ENCODE measurements around the gene CPTP. TPM values are rescaled to one million over a fixed set of nuclear protein-coding genes. Genes with fewer than 3 reads are reported as not detected.
A peak's percentile ranks its signal among the peaks of the same experiment; 100 is the strongest.

Gene CPTP
- polyA plus RNA-seq, 1 donor from 2014 or later = 31.7 TPM

- H3K36me3 Mint-ChIP-seq = no peaks in the 10 kb centered on the region
- peaks cover 0 to 4% (median under 1%) of the 10 kb centered on the region in 3 donors for H3K4me1 Mint-ChIP-seq
- H3K9me3 Mint-ChIP-seq = no peaks in the 10 kb centered on the region
- H3K27me3 Mint-ChIP-seq = no peaks in the 10 kb centered on the region
- no peak overlapping the region for H3K27ac Mint-ChIP-seq
- no peak overlapping the region for H3K4me3 Mint-ChIP-seq
Measured at GRCh38 chr1:1286313-1287261, 38.0 kb upstream of the CPTP start.

- Mint-ChIP-seq H3K27ac (no peak overlapping the region), H3K4me3 (no peak overlapping the region), H3K36me3 (no peaks in the 10 kb centered on the region), H3K4me1 (peaks cover 0 to 9% (median 6%) of the 10 kb centered on the region in 3 donors), H3K9me3 (no peaks in the 10 kb centered on the region), H3K27me3 (no peaks in the 10 kb centered on the region)
Measured at GRCh38 chr1:1287288-1288110, 37.1 kb upstream of the CPTP start.

DNA sequence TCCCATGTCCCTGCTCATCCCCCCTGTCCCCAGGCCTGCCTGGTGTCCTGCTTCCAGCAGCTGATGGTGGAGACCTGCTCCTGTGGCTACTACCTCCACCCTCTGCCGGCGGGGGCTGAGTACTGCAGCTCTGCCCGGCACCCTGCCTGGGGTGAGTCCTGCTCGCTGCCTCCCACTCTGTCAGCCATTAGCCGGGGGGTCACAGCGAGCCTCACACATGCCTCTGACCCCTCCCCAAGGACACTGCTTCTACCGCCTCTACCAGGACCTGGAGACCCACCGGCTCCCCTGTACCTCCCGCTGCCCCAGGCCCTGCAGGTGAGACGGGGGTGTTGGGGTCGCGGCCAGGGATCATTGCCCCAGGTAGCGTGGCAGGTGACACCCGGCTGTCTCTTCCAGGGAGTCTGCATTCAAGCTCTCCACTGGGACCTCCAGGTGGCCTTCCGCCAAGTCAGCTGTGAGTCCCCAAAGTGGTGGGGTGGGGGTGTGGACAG lies 34.3 kb upstream of the CPTP start:
- no peak overlapping the region for H3K27ac Mint-ChIP-seq
- no peaks in the 10 kb centered on the region for H3K9me3 Mint-ChIP-seq
- no peaks in the 10 kb centered on the region for H3K27me3 Mint-ChIP-seq
- H3K36me3 Mint-ChIP-seq = no peaks in the 10 kb centered on the region
- H3K4me1 Mint-ChIP-seq = peaks cover 0 to 9% (median 6%) of the 10 kb centered on the region in 3 donors
- peak overlapping the region in 1 of 4 donors; percentile 28 for H3K4me3 Mint-ChIP-seq

DNA sequence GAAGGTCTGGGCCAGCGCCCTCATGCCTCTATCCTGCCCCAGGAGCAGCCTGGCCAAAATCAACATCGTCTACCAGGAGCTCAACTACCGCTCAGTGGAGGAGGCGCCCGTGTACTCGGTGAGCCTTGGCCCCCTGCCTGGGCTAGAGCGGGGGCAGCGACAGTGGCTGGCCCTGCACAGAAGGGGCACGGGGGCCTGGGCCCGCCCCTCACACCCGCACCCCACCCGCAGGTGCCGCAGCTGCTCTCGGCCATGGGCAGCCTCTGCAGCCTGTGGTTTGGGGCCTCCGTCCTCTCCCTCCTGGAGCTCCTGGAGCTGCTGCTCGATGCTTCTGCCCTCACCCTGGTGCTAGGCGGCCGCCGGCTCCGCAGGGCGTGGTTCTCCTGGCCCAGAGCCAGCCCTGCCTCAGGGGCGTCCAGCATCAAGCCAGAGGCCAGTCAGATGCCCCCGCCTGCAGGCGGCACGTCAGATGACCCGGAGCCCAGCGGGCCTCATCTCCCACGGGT lies 33.5 kb upstream of the CPTP start:
- Mint-ChIP-seq H3K9me3 (no peaks in the 10 kb centered on the region), H3K27ac (no peak overlapping the region), H3K4me1 (peaks cover 0 to 9% (median 6%) of the 10 kb centered on the region in 3 donors), H3K27me3 (no peaks in the 10 kb centered on the region), H3K4me3 (no peak overlapping the region), H3K36me3 (no peaks in the 10 kb centered on the region)

DNA sequence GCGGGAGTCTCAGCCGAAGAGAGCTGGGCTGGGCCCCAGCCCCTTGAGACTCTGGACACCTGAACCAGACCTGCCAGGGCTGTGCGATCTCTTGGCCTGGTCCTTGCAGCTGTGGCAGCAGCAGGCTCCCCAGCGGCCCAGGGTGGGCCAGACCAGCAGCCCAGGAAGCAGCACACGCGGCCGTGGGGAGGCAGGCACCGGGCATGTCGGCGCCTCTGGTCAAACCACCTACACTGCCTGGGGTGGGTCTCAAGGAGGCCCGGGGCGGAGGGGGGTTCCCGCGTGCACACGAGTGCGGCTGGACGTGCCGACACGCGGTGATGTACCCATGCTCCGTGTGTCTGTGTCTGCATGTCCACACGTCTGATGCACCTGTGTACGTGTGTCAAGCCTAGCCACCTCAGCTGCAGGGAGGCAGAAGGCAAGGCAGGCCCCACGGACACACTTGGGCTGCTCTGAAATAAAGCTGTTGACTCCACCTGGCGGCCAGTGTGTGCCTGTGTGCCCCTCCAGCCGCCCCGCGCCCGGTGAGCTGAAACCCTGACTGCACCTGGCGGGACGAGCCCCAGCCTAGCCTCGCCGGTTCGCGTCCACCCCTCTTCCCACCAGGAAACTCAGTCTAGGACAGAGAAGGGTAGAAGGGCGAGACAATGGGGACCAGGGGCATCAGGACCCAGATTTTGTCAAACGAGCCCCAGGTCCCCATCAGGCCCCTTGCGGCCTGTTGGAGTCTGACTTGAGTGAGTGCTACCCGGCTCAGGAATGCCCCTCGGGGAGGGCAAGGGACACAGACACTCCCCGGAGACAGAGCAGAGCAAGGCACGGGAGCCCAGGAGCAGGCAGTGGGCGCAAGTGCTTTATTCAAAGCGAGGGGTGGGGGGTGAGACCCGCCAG lies 32.8 kb upstream of the CPTP start:
- Mint-ChIP-seq H3K9me3 (no peaks in the 10 kb centered on the region), H3K27ac (peak overlapping the region in 1 of 3 donors; percentile 30), H3K4me3 (no peak overlapping the region), H3K4me1 (peaks cover 0 to 9% (median 6%) of the 10 kb centered on the region in 3 donors), H3K36me3 (no peaks in the 10 kb centered on the region), H3K27me3 (no peaks in the 10 kb centered on the region)

DNA sequence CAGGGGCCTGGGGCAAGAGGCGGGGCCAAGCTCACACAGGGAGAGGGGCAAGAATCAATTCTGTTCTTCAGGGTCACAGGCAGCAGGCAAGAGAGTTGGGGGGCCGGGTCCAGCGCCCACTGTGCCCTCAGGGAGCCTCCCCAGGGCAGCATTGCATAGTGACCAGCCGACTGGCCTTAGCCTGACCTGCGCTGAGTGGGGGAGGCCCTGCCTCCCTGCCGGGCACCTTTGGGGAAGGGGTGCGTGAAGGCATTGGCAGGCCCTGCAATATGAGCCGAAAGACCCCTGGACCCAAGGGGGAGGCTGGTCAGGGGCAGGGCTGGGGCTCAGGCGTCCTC lies 32.2 kb upstream of the CPTP start:
- no peaks in the 10 kb centered on the region for H3K36me3 Mint-ChIP-seq
- H3K4me3 Mint-ChIP-seq = no peak overlapping the region
- peaks cover 0 to 9% (median 6%) of the 10 kb centered on the region in 3 donors for H3K4me1 Mint-ChIP-seq
- H3K9me3 Mint-ChIP-seq = no peaks in the 10 kb centered on the region
- H3K27ac Mint-ChIP-seq = peak overlapping the region in 1 of 3 donors; percentile 30
- no peaks in the 10 kb centered on the region for H3K27me3 Mint-ChIP-seq

DNA sequence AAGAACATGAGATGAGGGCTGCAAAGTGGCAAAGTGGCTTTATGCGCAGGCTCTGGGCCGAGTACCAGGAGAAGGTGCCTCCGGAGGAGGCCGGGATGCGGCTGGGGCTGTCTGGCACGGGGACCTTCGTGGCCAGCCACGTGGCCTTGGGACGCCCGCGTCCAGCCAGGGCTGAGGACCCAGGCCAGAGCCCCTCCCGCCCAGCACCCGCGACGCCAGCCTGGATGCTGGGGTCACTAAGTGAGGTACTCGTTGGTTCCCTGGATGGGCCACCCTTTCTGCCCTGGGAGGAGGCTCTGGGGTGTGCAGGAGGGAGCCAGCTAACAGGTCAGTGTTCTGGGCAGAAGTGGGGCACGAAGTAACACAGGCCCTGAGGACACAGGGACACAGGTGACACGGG lies 31.8 kb upstream of the CPTP start:
- Mint-ChIP-seq H3K4me3 (no peak overlapping the region), H3K4me1 (peaks cover 0 to 9% (median 6%) of the 10 kb centered on the region in 3 donors), H3K36me3 (no peaks in the 10 kb centered on the region), H3K27ac (no peak overlapping the region), H3K9me3 (no peaks in the 10 kb centered on the region), H3K27me3 (no peaks in the 10 kb centered on the region)

DNA sequence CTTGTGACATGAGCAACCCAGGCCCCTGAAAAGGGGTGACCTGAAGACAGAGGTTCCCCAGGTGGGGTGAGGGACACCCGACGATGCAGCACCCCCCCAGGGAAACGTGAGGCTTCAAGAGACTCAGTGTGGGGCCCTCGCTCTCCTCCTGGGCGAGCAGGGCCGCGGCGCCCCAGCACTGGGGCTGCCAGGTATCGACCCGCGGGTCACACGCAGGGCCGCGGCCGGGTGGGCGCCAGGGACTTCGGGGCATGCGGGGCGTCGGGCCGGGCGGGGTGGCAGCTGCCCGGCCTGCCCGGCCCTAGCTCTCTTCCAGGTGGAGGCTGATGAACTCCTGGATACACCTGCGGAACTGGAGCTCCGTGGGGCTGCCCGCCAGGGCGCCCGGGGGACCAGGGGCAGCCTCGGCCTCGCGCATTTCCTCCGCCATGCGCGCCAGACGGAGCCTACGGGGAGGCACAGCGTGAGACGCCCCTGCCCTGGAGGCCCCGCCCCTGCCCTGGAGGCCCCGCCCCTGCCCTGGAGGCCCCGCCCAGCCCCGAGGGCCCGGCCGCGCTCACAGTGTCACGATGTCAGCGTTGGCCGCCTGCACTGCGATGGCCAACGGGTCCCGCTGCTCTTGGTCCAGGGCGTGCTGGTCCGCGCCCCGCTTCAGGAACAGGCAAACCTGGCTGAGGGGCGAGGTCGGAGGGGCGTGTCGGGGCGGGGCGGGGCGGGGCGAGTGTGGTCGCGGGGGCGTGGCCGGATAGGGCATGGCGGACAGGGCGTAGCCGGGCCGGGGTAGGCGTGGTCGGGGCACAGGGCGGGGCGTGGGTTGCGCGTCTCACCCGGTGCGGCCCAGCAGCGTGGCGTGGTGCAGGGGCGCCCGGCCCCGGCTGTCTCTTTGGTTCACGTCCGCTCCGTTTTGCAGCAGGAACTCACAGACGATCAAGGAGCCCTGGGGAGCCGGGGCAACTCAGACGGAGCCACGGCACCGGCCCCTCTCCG lies 31.0 kb upstream of the CPTP start:
- Mint-ChIP-seq H3K4me1 (peaks cover 0 to 9% (median 6%) of the 10 kb centered on the region in 3 donors), H3K36me3 (no peaks in the 10 kb centered on the region), H3K4me3 (no peak overlapping the region), H3K27ac (no peak overlapping the region), H3K27me3 (no peaks in the 10 kb centered on the region), H3K9me3 (no peaks in the 10 kb centered on the region)

GRCh38 chr1:1294250-1294890 lies 30.2 kb upstream of the CPTP start:
- Mint-ChIP-seq H3K27ac (no peak overlapping the region), H3K27me3 (no peaks in the 10 kb centered on the region), H3K4me3 (no peak overlapping the region), H3K36me3 (no peaks in the 10 kb centered on the region), H3K9me3 (no peaks in the 10 kb centered on the region), H3K4me1 (peaks cover 0 to 9% (median 6%) of the 10 kb centered on the region in 3 donors)

- Mint-ChIP-seq H3K36me3 (no peaks in the 10 kb centered on the region), H3K9me3 (no peaks in the 10 kb centered on the region), H3K4me1 (peaks cover 0 to 11% (median 6%) of the 10 kb centered on the region in 3 donors), H3K27ac (no peak overlapping the region), H3K27me3 (no peaks in the 10 kb centered on the region), H3K4me3 (no peak overlapping the region)
Measured at GRCh38 chr1:1295154-1295923, 29.3 kb upstream of the CPTP start.

DNA sequence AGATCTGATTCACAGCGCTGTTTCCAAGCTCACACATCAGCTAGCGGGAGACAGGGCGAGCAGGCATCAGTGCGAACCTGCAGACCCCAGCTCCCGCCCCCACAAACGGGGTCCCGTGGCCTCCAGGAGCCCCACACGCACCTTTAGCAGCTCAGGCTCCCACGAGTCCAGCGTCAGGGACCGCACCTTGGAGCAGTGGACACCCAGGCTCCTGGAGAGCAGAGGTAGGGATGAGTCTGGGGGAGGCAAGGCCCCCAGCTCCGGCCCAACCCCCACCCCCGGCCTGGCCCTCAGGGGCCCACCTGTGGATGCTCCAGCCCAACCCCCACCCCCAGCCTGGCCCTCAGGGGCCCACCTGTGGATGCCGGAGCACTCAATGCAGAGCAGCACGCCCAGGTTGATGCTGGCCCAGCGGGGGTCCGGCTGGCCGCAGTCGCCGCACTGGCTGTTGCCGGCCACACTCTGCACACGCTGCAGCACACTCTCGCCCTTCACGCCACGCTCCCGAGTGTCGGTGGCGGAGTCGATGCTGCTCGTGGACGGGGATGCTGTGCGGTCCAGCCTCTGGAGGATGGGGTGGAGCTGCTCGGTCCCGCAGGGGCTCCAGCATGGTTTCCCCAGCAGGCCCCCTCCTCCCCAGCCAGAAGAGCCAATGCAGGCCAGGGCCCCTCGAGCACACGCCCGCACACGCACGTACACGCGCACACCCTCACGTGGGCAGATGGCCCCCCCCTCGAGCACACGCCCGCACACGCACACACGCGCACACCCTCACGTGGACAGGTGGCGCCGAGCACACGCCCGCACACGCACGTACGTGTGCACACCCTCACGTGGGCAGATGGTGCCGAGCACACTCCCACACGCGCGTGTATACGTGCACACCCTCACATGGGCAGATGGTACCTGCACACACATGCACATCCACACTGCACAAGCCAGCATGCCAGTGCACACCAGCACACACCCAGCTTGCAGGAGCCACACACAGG lies 28.2 kb upstream of the CPTP start:
- H3K4me1 Mint-ChIP-seq = peaks cover 0 to 11% (median 6%) of the 10 kb centered on the region in 3 donors
- no peak overlapping the region for H3K4me3 Mint-ChIP-seq
- no peak overlapping the region for H3K27ac Mint-ChIP-seq
- H3K27me3 Mint-ChIP-seq = no peaks in the 10 kb centered on the region
- H3K9me3 Mint-ChIP-seq = no peaks in the 10 kb centered on the region
- no peaks in the 10 kb centered on the region for H3K36me3 Mint-ChIP-seq

Measured in IgD-negative memory B cell (primary cell).